Suppressor macrophage treated with lipopolysaccharide for 1 hour (primary cell): ENCODE data around the gene COA8.
"Not testable (repeated sequence)": the region's sequence is repeated elsewhere in the genome, so short reads cannot be mapped to it uniquely, and the experiment has no call there.

Experiments used
- DNase-seq, 3 donors: peaks; one replicate each; pipeline ENCODE4 v3.0.0-alpha.2; 2020 to 2022

COA8 gene

GRCh38 chr14:103562429-103563225 is at the start of gene COA8, which contains the start of gene BAG5:
COA8 (plus strand) TSS chr14:103562960; CDS start chr14:103563002, 42 bp downstream.
BAG5 (minus strand) TSS chr14:103562657; CDS start chr14:103561164, 1,493 bp downstream.
- peak; percentile 87 to 95 (median 91) for DNase-seq

- DNase-seq, result no peak
Observed at GRCh38 chr14:103514596-103515421, 48.0 kb upstream of the COA8 start.

- peak in 1 of 3 donors; percentile 34 for DNase-seq
Observed at GRCh38 chr14:103516426-103517173, 46.2 kb upstream of the COA8 start.

GRCh38 chr14:103517174-103517566 is 45.6 kb upstream of the COA8 start:
- DNase-seq, result peak in 1 of 3 donors; percentile 28

- no peak for DNase-seq
Observed at GRCh38 chr14:103517721-103518421, 44.9 kb upstream of the COA8 start.

- peak; percentile 55 to 79 (median 61) for DNase-seq
Observed at GRCh38 chr14:103518422-103519042, 44.2 kb upstream of the COA8 start.

- DNase-seq, result peak in 1 of 3 donors; percentile 41
Observed at GRCh38 chr14:103519043-103519836, 43.5 kb upstream of the COA8 start.

- no peak for DNase-seq
Observed at GRCh38 chr14:103519837-103520212, 42.9 kb upstream of the COA8 start.

- peak in 1 of 3 donors; percentile 39 for DNase-seq
Observed at GRCh38 chr14:103520269-103520656, 42.5 kb upstream of the COA8 start.

- DNase-seq, result peak; percentile 87 to 96 (median 92)
Observed at GRCh38 chr14:103520657-103521437, 41.9 kb upstream of the COA8 start.

GRCh38 chr14:103521438-103521950 is 41.3 kb upstream of the COA8 start:
- DNase-seq, result no peak

- peak in 1 of 3 donors; percentile 57 for DNase-seq
Observed at GRCh38 chr14:103521951-103522563, 40.7 kb upstream of the COA8 start.

- DNase-seq, result peak; percentile 73 to 87 (median 74)
Observed at GRCh38 chr14:103522649-103523574, 39.8 kb upstream of the COA8 start, which contains the start of gene CKB. CKB (minus strand) TSS chr14:103522830; CDS start chr14:103522493, 337 bp downstream.

GRCh38 chr14:103523575-103523954 is 39.2 kb upstream of the COA8 start:
- DNase-seq, result no peak

- DNase-seq, result no peak
Observed at GRCh38 chr14:103524002-103524935, 38.5 kb upstream of the COA8 start.

GRCh38 chr14:103525430-103526246 is 37.1 kb upstream of the COA8 start:
- not testable (repeated sequence) for DNase-seq
